GM21528 (cell line): Measurements from ENCODE around the gene C7orf25.

Experiments used
- ATAC-seq: cut with Tn5 transposase; IDR thresholded peaks from one replicate; pipeline ENCODE4 v1.9.1; 2021; ENCODE audit warnings: mild to moderate bottlenecking, moderate library complexity; ENCODE audit not compliant: unreplicated experiment, low FRiP score

C7orf25 gene

DNA sequence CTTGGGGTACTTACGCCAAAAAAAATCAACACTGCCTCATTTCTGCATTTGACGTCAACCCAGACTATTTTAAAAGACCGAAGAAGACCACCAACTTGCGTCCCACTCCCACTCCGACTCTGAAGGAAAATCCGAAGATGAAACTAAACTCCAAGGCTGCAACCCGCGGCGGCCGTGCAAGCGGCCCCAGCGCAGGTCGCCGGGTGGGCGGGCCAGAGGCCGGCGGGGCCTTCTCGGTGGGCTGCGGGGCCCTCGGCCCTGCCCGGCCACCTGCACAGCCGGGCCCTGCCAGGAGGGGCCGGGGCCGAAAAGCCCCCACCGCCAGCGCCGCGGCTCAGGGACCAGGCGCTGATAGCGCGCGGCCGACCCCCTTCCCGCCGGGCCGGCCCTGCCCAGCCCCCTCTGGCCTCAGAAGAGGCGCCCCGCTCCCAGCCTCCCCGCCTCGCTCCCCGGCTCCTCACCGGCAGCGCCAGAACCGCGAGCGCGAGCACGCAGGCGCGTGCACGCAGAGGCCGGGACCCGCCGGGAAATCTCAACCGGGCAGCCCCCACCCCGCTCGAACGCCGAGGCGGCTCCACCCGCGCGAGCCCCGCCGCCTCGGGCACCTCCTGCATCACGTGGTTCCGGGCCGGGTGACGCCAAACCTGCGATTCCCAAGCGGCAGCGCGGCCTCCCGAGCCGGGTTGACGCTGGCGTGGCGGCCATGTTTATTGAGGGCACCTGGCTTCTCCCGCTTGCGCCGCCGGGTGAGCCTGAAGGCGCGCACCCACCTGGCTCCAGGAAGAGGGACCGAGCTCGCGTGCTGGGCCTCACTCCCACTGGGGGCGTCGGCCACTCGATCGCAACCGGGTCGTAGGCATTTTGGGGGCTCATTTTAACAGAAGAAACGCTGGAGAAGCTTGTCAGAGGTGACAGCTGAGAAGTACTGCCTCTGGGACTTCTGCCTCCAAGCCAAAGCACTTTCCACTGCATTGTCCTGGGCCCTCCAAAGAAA is at the start of gene C7orf25:
Gene C7orf25 (minus strand): TSS at position 617 of the 994 bp plus-strand sequence. CDS start 1,170 bp downstream, outside the sequence.
- ATAC-seq, result peak; percentile 93

DNA sequence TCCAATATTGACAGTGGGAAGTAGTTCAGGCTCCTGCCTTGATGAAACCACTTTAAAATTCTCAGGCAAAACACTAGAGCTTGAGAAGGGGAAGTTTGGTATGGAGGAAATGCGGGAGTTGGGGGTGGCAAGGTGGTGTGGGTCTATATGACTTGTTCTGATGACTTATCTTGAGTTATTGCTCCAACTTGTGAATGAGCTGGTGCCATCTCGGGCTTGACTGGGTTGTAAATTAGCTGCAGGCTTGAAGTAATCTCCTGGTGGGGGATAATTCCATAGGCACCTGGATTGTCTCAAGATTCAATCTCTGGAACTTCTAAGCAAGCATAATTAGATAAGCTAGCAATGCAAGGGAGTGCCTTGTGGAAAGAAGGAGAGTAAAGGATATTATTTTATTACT is 49.3 kb upstream of the C7orf25 start:
- ATAC-seq, result no peak

DNA sequence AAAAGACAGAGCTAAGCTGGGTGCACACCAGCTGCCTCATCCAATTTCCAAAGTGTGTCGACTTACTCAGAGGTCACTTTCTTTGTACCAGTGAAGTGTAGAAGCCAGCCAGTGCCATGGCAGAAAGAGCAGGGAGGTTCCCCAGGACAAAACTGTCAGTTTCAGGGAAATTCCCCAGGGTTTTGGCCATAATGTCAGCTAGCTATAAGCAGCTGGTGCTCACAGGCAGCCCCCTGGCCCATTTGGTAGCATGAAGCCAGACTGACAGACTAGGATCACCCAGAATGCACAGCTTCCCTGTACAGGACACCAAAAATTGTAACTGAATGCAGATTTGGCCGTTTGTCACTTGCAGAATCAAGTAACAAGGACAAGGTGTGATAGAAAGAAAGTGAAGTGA is 48.9 kb upstream of the C7orf25 start:
- no peak for ATAC-seq

DNA sequence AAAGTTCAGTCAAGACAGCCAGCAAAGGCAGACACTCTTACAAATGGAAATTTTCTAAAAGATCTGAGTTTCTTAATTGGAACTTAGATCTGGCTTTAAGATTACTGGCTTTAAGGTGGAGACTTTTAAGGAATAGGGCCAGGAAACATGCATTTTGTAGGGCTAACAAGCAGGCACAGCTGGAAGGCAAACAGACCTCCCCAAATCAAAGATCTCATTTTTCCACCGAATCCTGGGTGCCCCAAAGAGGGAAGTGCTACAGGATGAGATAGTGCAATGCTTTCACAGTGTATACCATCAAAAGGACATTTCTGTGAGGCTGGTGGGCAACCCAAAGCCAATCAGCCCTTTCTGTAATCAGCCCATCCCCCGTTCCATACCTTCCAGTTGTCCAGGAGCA is 47.7 kb upstream of the C7orf25 start:
- ATAC-seq, result no peak

DNA sequence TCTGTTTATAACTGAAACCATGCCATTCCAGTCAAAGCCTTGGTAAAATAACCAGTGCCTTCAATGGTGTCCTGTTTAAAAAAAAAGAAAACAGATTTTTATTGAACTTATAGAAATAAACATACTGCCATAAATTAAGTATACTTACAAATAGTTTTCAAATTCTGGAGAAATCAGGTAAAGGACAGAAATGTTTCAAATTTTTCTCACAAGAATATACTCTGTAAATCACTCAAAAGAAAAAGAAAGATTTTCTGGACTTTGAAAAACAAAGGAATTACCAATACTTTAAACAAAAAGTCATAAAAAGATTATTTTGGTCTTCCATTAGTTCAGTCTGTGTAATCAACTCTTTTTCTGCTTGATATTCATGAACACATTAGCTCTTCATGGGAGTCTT is 44.2 kb upstream of the C7orf25 start:
- no peak for ATAC-seq

GRCh38 chr7:42953994-42954393 is 42.1 kb upstream of the C7orf25 start:
- ATAC-seq, result no peak

- no peak for ATAC-seq
These were observed 40.5 kb upstream of the C7orf25 start for GRCh38 chr7:42952328-42952727.

DNA sequence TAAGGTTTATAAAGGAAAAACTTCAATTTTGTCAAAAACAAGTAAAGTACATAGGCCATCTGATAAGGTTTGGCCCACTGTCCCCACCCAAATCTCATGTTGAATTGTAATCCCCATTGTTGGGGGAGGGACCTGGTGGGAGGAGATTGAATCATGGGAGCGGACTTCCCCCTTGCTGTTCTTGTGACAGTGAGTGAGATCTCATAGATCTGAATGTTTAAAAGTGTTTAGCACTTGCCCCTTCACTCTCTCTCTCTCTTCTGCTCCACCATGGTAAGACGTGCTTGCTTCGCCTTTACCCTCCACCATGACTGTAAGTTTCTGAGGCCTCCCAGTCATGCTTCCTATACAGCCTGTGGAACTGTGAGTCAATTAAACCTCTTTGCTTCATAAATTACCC is 38.5 kb upstream of the C7orf25 start:
- no peak for ATAC-seq

GRCh38 chr7:42947521-42947920 is 35.7 kb upstream of the C7orf25 start:
- ATAC-seq, result no peak

DNA sequence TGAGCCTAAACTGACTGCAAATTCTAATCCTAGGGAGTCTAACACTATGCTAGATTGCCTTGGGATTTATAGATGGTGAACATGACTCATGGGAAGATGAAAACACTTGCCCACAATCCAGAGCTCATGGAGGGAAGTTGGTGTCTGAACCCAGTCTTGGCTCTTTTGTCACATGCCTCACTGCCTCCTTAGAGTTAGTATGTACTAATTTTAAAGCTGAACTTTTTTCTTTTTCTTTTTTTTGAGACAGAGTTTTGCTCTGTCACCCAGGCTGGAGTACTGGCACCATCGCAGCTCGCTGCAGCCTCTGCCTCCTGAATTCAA is 34.7 kb upstream of the C7orf25 start:
- ATAC-seq, result no peak

DNA sequence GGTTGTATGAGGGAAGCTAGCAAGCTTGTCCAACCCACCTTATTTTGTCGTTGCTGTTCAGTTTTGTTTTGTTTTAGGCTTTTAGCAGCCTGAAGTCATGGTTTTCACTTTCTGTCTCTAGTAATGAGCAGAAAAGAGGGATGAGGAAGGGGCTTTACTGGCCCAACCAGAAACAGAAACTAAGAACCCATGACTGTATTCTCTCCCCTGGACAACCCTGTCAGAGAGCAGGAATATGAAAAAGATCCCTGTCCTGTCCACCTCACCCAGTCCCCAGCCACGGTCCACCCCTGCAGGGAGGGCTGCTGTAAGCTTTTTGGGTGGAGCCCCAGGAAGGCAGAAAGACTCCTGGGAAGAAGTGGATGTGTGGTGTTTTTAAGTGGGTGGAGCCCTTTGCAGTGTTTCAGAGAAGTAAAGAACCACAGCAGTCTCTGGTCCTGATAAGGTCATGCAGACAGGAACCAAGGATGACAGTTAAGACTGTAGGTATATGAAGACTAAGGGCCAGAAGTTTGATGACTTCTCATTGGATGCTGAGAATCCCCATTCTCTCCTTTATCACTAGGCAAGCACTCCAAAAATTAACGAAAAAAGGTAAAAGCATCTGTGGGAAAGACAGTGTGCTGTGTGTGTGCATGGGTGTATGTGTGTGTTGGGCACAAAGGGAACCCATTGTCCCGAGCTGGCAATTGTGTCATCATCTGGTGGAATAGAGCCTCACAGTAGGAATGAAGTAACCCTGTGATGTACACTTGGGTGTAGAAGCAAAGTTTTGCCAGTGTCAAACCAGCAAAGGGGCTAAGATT is 34.2 kb upstream of the C7orf25 start:
- peak; percentile 69 for ATAC-seq

DNA sequence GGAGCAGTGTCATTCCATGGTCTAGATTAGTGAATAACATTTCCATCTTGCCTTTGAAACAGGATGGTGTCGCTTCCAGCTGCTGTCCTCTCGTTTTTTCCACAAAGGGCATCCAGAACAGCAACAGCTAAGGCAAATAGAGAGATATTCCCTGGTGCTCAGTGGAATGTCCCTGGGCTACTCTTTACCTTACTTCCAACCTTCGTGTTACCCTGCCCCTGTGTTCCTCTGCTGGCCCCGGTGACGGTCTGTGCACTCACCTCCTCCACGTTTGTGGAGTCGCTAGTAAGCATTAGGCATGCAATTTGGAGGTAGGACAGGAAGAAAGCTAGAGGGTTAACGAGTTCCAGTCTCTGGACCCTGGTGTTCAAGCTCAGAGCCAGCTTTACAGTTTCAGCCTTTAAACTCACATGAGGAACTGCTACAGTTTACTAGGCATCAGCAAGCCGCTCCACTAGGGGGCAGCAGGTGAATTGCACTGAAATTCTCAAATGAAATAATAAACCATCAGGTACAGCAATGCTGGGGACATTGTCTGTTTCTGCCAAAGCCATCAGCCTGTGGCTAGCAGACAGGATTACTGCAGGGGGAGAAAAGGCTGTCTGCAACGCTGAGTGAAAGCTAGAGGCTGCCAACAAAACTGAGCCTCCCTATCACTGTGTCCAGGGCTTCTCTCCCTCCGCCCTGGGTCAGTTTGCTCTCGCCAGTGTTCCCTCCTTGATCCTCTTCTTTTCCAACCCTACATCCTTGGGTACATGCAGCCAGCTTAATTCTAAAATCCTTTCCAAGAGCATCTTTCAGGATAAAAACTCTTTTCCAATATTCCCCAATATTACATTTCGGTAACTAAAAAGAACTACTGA is 29.3 kb upstream of the C7orf25 start:
- peak; percentile 43 for ATAC-seq

DNA sequence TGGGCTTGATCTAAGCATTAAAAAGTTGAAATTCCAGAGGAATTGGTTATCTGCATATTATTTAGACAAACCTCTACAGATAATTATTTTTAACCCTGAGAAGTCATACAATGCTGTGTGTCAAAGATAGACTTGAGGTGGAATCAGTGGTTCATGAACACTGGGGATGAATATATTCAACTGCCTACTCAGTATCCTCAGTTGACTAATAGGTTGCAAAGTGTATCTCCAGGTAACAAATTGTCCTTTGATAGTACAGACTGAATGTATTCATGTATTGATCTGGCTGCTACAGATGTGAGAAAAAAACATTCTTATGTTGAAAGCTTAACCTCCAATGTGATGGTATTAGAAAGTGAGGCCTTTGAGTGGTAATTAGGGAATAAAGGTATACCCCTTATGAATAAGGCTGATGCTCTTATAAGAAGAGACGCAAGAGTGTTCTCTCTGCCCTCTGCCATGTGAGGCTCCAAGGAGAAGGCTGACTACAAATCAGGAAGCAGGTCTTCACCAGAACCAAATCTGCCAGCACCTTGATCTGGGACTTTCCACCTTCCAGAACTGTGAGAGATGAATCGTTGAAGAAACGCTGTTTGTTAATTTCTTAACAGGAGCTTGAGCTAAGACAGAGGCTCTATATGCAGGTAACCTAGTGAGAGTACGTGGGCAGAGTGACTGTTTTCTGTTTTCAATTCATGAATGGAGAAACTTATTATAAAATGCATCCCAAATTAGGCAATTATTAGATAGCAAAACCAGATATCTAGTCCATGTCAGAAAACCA is 27.8 kb upstream of the C7orf25 start:
- no peak for ATAC-seq

DNA sequence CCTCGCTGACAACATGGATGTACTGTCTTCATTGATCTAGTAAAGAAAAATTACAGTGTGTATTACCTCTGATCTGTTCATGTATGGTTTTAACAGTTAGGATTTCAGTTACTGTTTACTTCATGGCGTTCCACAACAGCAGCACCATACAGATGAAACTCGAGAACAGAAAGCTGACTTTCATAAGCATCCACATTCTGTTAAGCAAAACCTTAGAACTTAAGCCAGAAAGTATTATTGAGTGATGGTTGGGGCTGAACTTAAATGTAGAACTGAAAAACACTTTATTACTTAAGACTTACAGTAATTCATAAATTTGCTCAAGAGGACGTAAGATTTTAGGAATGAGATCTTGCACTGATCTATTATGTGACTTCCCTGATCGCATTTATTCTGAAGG is 24.0 kb upstream of the C7orf25 start:
- ATAC-seq, result no peak

- no peak for ATAC-seq
These were observed 22.4 kb upstream of the C7orf25 start for GRCh38 chr7:42934291-42934690.

DNA sequence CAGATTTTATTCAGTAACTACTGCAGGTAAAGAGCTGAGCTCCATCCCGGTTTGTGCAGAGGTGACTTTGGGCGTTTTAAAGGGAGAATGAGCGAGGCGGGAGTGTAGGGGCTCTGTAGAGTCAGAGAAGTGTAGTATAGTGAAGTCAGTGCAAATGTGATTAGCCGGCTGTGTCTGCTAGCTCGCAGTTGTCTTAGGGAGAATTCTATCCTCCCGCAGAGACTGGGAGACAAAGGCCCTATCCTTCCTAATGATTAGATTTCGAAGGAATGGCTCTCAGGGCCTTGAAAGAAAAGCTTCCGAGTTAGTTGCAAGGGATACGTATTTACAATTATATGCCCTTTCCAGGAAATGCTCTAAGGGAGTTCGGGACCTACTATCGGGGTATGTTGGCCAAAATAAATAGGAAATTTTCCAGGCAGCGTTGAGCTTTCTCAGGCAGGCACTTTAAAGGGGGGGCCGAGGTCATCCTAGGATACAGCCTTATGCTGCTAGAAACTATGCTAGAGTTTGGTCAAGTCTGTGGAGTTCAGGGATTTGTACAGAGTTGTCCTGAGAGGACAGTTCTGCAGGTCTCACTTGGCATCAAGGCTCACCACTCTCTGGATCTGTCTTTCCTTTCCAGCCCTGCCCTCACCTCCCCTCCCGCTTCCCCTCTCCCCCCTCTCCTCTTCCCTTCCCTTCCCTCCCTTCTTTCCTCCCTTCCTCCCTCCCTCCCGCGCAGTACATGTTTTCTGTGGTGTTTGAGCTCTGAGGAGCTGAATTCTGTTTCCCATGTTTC is 21.1 kb upstream of the C7orf25 start:
- ATAC-seq, result no peak

DNA sequence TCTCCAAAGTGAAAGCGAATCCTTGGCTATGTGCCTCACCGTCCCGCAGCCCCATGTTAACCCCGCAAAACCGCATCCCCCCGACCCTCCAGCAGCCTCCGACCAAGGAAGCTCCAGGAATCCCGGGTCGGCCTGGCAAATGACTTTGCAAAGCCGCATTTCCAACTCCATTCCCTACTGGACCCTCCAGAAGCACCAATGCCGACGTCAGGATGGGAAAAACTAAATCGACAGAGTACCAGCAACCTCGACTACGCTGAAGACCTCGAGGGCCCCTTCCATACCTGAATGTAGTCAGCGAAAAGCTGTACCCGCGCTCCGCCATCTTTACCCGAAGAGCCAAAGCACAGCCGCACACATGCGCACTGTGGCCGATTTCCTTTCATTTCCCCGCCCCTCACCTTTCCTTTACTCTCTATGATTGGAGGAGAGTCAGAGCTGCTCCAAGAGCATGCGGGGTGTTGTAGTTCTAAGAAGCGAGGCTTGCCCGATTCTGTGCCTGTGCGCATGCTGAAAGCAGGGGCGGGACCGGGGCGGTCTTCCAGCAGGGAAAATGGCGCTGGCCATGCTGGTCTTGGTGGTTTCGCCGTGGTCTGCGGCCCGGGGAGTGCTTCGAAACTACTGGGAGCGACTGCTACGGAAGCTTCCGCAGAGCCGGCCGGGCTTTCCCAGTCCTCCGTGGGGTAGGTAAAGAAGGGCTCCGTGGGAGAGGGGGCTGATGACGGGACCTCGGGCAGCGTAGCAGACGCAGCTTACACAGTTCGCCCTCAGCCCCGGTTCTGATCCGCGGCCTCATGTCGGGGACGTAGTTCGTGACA is 20.2 kb upstream of the C7orf25 start, which contains the start of the genes MRPL32 and PSMA2:
Gene MRPL32 (plus strand): TSS at position 543 of the 818 bp plus-strand sequence. CDS start 11 bp downstream, at position 554.
Gene PSMA2 (minus strand): TSS at position 341 of the 818 bp plus-strand sequence. CDS start 16 bp downstream, at position 325.
- peak; percentile 100 for ATAC-seq

- no peak for ATAC-seq
These were observed 19.6 kb upstream of the C7orf25 start for GRCh38 chr7:42931447-42931833.
